Neutrophil (primary cell): ENCODE data around the gene NES.

Experiments used
- H3K27ac ChIP-seq: fragments of 200-600 bp; sonication (generic); 2 replicates; pipeline ENCODE4 v1.5.1; 2016; ENCODE audit warnings: mild to moderate bottlenecking, moderate library complexity
- H3K27me3 ChIP-seq: fragments of 200-600 bp; sonication (generic); 2 replicates; pipeline ENCODE4 v1.6.0; 2016; ENCODE audit warnings: mild to moderate bottlenecking
- H3K36me3 ChIP-seq: fragments of 200-600 bp; sonication (generic); 2 replicates; pipeline ENCODE4 v1.5.1; 2017
- H3K4me1 ChIP-seq, 2 experiments: fragments of 200-600 bp in 1 of 2; sonication (generic) in 1 of 2; 1 replicate in 1 of 2; 2 replicates in 1 of 2; pipeline versions ENCODE4 v1.5.1 to v1.6.1; 2013 to 2016; ENCODE audit warnings: low read depth in 1 of 2, low read length in 1 of 2, mild to moderate bottlenecking in 1 of 2, moderate library complexity in 1 of 2; ENCODE audit not compliant: control insufficient read depth in 1 of 2, insufficient read depth in 1 of 2
- H3K4me3 ChIP-seq, 2 experiments: fragments of 200-600 bp in 1 of 2; sonication (generic) in 1 of 2; 1 replicate in 1 of 2; 2 replicates in 1 of 2; pipeline ENCODE4 v1.5.1; 2013 to 2016; ENCODE audit warnings: low read depth in 1 of 2, low read length in 1 of 2, mild to moderate bottlenecking in 1 of 2, moderate library complexity in 1 of 2
- H3K9me3 ChIP-seq: fragments of 200-600 bp; sonication (generic); 2 replicates; pipeline ENCODE4 v1.5.1; 2016
- CTCF ChIP-seq: fragments of 200-600 bp; sonication (generic); IDR thresholded peaks from 2 replicates; pipeline ENCODE4 v1.5.1; 2016; ENCODE audit warnings: antibody characterized with exemption

The NES gene

GRCh38 chr1:156658496-156658895, 18.7 kb downstream of the NES start:
- H3K4me1 ChIP-seq: peaks cover 24 to 31% of the 10 kb centered on the region in 2 experiments
- H3K9me3 ChIP-seq: no peaks in the 10 kb centered on the region
- peaks cover 100% of the 10 kb centered on the region for H3K27me3 ChIP-seq
- no peaks in the 10 kb centered on the region for H3K36me3 ChIP-seq
- TF ChIP-seq CTCF: no peak
- no peak overlapping the region for H3K4me3 ChIP-seq
- H3K27ac ChIP-seq: no peak overlapping the region

- no peaks in the 10 kb centered on the region for H3K36me3 ChIP-seq
- H3K27me3 ChIP-seq: peaks cover 100% of the 10 kb centered on the region
- H3K27ac ChIP-seq: no peak overlapping the region
- H3K4me3 ChIP-seq: no peak overlapping the region
- TF ChIP-seq CTCF: no peak
- H3K9me3 ChIP-seq: no peaks in the 10 kb centered on the region
- H3K4me1 ChIP-seq: peaks cover 24 to 31% of the 10 kb centered on the region in 2 experiments
These were observed 19.4 kb downstream of the NES start for GRCh38 chr1:156657741-156658319.

- Histone ChIP-seq H3K36me3 (no peaks in the 10 kb centered on the region), H3K4me3 (no peak overlapping the region), H3K27ac (no peak overlapping the region), H3K27me3 (peaks cover 100% of the 10 kb centered on the region), H3K4me1 (peaks cover 21 to 31% of the 10 kb centered on the region in 2 experiments), H3K9me3 (no peaks in the 10 kb centered on the region)
- peak; percentile 84 for TF ChIP-seq CTCF
These were observed 20.1 kb downstream of the NES start for GRCh38 chr1:156656806-156657740.

- Histone ChIP-seq H3K9me3 (no peaks in the 10 kb centered on the region), H3K4me3 (no peak overlapping the region), H3K27me3 (peaks cover 100% of the 10 kb centered on the region), H3K27ac (no peak overlapping the region), H3K36me3 (no peaks in the 10 kb centered on the region), H3K4me1 (peaks cover 12 to 20% of the 10 kb centered on the region in 2 experiments)
- TF ChIP-seq CTCF: no peak
These were observed 21.2 kb downstream of the NES start for GRCh38 chr1:156655904-156656516.

- no peak for TF ChIP-seq CTCF
- Histone ChIP-seq H3K27me3 (peaks cover 100% of the 10 kb centered on the region), H3K27ac (no peak overlapping the region)
These were observed 21.9 kb downstream of the NES start for GRCh38 chr1:156655151-156655903.

More at GRCh38 chr1:156655151-156655903, 21.9 kb downstream of the NES start:
- Histone ChIP-seq H3K36me3 (no peaks in the 10 kb centered on the region), H3K9me3 (no peaks in the 10 kb centered on the region), H3K4me1 (peaks cover 12 to 19% of the 10 kb centered on the region in 2 experiments), H3K4me3 (no peak overlapping the region)
